Esophagus muscularis mucosa (tissue), 4 donors: Measurements from ENCODE around the gene GNA14. TPM values are rescaled to one million over a fixed set of nuclear protein-coding genes. Genes with fewer than 3 reads are reported as not detected.
A peak's percentile ranks its signal among the peaks of the same experiment; 100 is the strongest.
"Not testable (repeated sequence)": the region's sequence is repeated elsewhere in the genome, so short reads cannot be mapped to it uniquely, and the experiment has no call there.

ENCODE experiments used
- DNase-seq: peaks from one replicate; pipeline ENCODE4 v3.0.0-alpha.2; 2017; ENCODE audit errors: extremely low spot score
- H3K27ac ChIP-seq, 4 donors: fragments of 200-600 bp; sonication (generic); replicated peaks in 1 of 4; 1 replicate in 3 of 4; 2 replicates in 1 of 4; pipeline ENCODE4 v1.5.1; 2016 to 2019; ENCODE audit warnings: mild to moderate bottlenecking in 1 of 4
- H3K27me3 ChIP-seq, 4 donors: fragments of 200-600 bp; sonication (generic); one replicate each; pipeline versions ENCODE4 v1.5.1 to v1.6.0; 2016 to 2019
- H3K36me3 ChIP-seq, 4 donors: fragments of 200-600 bp; sonication (generic); one replicate each; pipeline ENCODE4 v1.5.1; 2016 to 2019
- H3K4me1 ChIP-seq, 4 donors: fragments of 200-600 bp; sonication (generic); one replicate each; pipeline ENCODE4 v1.5.1; 2016 to 2019
- H3K4me3 ChIP-seq, 4 donors: fragments of 200-600 bp; sonication (generic); 1 replicate in 2 of 4; 2 replicates in 2 of 4; pipeline ENCODE4 v1.5.1; 2016 to 2019; ENCODE audit warnings: mild to moderate bottlenecking in 4 of 4, moderate library complexity in 1 of 4
- H3K9me3 ChIP-seq, 4 donors: fragments of 200-600 bp; sonication (generic); 1 replicate in 3 of 4; 2 replicates in 1 of 4; pipeline ENCODE4 v1.5.1; 2016 to 2019
- CTCF ChIP-seq, 3 experiments: fragments of 200-600 bp in 2 of 3; fragments of 450-650 bp in 1 of 3; sonication (generic) in 2 of 3; IDR thresholded peaks; one replicate each; pipeline ENCODE4 v1.5.1; 2017 to 2019; ENCODE audit warnings: antibody characterized with exemption in 3 of 3, mild to moderate bottlenecking in 2 of 3, moderate library complexity in 1 of 3
- EP300 ChIP-seq: sonication (generic); formaldehyde crosslinking; IDR thresholded peaks from one replicate; pipeline ENCODE4 v1.6.1; 2017; ENCODE audit warnings: antibody characterized with exemption
- POLR2A ChIP-seq: fragments of 450-650 bp; IDR thresholded peaks from one replicate; pipeline ENCODE4 v1.6.1; 2017; ENCODE audit warnings: antibody characterized with exemption, moderate library complexity, mild to moderate bottlenecking, low read depth
- POLR2AphosphoS5 ChIP-seq, 2 donors: sonication (generic); formaldehyde crosslinking; IDR thresholded peaks; one replicate each; pipeline ENCODE4 v1.6.1; 2017; ENCODE audit warnings: antibody characterized with exemption in 2 of 2
- WGBS: methylation state at CpG from one replicate; pipeline ENCODE4 v1.1.5; 2018; 5-methylcytosine and 5-hydroxymethylcytosine counted together
- intact Hi-C: fragments of 100-400 bp; cut with DNase I; formaldehyde crosslinking; loops from one replicate; pipeline ENCODE4 v1.15.1; 2023
- total RNA-seq, 4 donors: library from RNA; depleted of rRNA; stranded (reverse); fragments of >200 nt; gene quantifications; one replicate each; pipeline versions ENCODE4 v1.1.0 to v1.2.1, GENCODE V29; 2016

The GNA14 gene
- total RNA-seq, 4 donors from 2014 or later = 4.7 to 9.4 (median 7.4) TPM

DNA sequence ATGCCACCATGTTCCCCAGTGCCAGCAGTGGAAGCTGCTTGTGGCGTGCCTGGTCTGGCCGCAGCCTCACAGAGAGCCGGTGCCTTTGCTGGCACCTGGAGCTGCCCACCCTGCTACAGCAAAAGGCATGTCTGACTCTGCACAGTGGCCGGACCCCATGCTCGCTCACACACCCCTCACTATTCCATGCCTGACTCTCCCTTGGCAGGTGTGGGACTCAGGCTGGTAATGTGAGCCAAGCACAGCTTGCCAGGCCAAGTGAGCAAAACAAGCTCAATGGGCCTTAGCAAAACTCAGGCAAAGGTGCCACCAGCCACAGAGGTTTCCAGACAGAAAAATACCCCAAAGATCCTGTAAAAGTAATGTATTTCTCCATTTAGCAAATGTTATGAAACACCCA, 15.5 kb downstream of the GNA14 start:
- H3K36me3 ChIP-seq = no peaks in the 10 kb centered on the region
- no peaks in the 10 kb centered on the region for H3K9me3 ChIP-seq
- no peaks in the 10 kb centered on the region for H3K4me1 ChIP-seq
- DNase-seq = no peak
- no peak overlapping the region for H3K4me3 ChIP-seq
- no peak overlapping the region for H3K27ac ChIP-seq
- no peak for TF ChIP-seq EP300
- no peak for TF ChIP-seq POLR2AphosphoS5 (IDR thresholded peaks at IDR 0.05)
- TF ChIP-seq CTCF (IDR thresholded peaks at IDR 0.05) = no peak
- TF ChIP-seq POLR2A = no peak
- H3K27me3 ChIP-seq = no peaks in the 10 kb centered on the region
- intact Hi-C loops = no loop called here
- WGBS = 100% methylated on average over 2 of the region's 5 CpGs

DNA sequence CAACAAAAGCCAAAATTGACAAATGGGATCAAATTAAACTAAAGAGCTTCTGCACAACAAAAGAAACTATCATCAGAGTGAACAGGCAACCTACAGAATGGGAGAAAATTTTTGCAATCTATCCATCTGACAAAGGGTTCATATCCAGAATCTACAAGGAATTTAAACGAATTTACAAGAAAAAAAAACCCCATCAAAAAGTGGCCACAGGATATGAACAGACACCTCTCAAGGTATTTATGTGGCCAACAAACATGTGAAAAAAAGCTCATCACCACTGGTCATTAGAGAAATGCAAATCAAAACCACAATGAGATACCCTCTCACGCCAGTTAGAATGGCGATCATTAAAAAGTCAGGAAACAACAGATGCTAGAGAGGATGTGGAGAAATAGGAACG, 19.3 kb downstream of the GNA14 start:
- H3K27me3 ChIP-seq, H3K36me3 ChIP-seq, DNase-seq, H3K27ac ChIP-seq, intact Hi-C loops, H3K4me3 ChIP-seq, H3K4me1 ChIP-seq: not testable (repeated sequence)
- WGBS = 95% methylated on average over 4 of the region's 4 CpGs
- peaks cover 0 to 14% (median 9%) of the 10 kb centered on the region in 4 donors for H3K9me3 ChIP-seq

- Histone ChIP-seq H3K27me3 (no peaks in the 10 kb centered on the region), H3K9me3 (no peaks in the 10 kb centered on the region), H3K4me3 (no peak overlapping the region), H3K27ac (no peak overlapping the region), H3K36me3 (no peaks in the 10 kb centered on the region), H3K4me1 (no peaks in the 10 kb centered on the region)
- TF ChIP-seq POLR2A (no peak), POLR2AphosphoS5 (IDR thresholded peaks at IDR 0.05) (no peak), EP300 (no peak), CTCF (IDR thresholded peaks at IDR 0.05) (no peak)
- intact Hi-C loops = no loop called here
- DNase-seq = no peak
- WGBS = 84% methylated on average over 4 of the region's 4 CpGs
These were observed 31.9 kb downstream of the GNA14 start for GRCh38 chr9:77616191-77616590.

DNA sequence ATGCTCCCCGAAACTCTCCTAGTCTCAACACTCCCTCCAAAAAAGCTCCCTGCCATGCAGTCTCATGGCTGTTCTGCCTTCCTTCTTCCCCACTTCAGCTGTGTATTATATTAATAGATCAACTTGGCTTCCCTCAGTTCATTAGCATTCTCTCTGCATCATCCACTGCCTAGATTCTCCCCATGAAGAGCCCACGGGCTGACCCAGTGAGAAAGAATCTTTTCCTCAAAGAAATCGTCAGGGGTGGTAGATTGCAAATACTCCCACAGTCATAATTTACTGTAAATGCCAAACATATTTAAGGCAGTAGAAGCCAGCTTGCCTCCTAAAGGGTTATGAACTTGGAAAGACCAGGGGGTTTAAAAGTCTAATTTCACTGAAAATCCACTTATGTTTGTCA, 33.5 kb downstream of the GNA14 start:
- Histone ChIP-seq H3K36me3 (no peaks in the 10 kb centered on the region), H3K4me3 (no peak overlapping the region), H3K27ac (no peak overlapping the region), H3K4me1 (no peaks in the 10 kb centered on the region), H3K27me3 (no peaks in the 10 kb centered on the region), H3K9me3 (no peaks in the 10 kb centered on the region)
- no peak for DNase-seq
- intact Hi-C loops = no loop called here
- TF ChIP-seq CTCF (IDR thresholded peaks at IDR 0.05) = no peak
- no peak for TF ChIP-seq EP300
- TF ChIP-seq POLR2A = no peak
- no peak for TF ChIP-seq POLR2AphosphoS5 (IDR thresholded peaks at IDR 0.05)
- WGBS = 63% methylated on average over 3 of the region's 3 CpGs

- no peak overlapping the region for H3K4me3 ChIP-seq
- DNase-seq = no peak
- intact Hi-C loops = no loop called here
- no peaks in the 10 kb centered on the region for H3K27me3 ChIP-seq
- TF ChIP-seq POLR2AphosphoS5 (IDR thresholded peaks at IDR 0.05) (no peak), EP300 (no peak), CTCF (IDR thresholded peaks at IDR 0.05) (no peak), POLR2A (no peak)
- H3K36me3 ChIP-seq = no peaks in the 10 kb centered on the region
- no peaks in the 10 kb centered on the region for H3K9me3 ChIP-seq
- H3K27ac ChIP-seq = peak overlapping the region; percentile 43 to 66 (median 49)
- peaks cover 7 to 20% (median 16%) of the 10 kb centered on the region in 4 donors for H3K4me1 ChIP-seq
- 56% methylated on average over 2 of the region's 2 CpGs for WGBS
These were observed 41.6 kb downstream of the GNA14 start for GRCh38 chr9:77606526-77606925.
